ENCODE results near the gene ZNF426.

Gene ZNF426

DNA sequence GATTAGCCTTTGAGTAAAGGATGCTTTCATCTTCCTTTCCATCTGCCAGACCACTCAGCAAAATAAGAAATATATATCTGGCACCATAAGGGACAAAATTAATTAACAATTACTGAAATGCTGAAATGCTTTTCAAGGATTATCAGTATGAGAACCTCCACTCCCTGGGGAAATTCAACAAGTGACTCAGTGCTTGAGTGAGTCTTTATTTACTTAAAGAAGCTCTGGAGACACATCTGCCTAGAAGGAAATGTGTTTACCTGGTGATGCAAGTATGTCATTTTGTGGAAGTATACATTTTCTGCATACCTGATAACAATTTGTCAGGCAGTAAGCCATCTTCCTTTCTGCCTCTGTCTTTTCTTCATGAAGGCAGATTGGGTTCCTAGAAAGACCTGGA lies 63.5 kb downstream of the ZNF426 start:
- Histone ChIP-seq H2AK5ac (ENCODE audit: low read depth, low read length) (no peak overlapping the region), H4K91ac (ENCODE audit: low read depth, low read length, poor library complexity) (no peak overlapping the region), H3K4ac (ENCODE audit: low read length) (no peak overlapping the region), H2BK15ac (ENCODE audit: low read length) (no peak overlapping the region), H2BK12ac (ENCODE audit: low read length) (no peak overlapping the region), H4K8ac (ENCODE audit: low read depth, low read length) (no peak overlapping the region), H3K9ac (ENCODE audit: low read depth, low read length, poor library complexity) (no peak overlapping the region), H3K79me1 (ENCODE audit: low read depth, low read length) (no peaks in the 10 kb centered on the region), H3K9me3 (replicated peaks in 1 of 2; ENCODE audit: control insufficient read depth in 2 of 2, insufficient read depth in 1 of 2, low read depth in 1 of 2, low read length in 2 of 2) (peaks cover 0 to 16% of the 10 kb centered on the region in 2 donors), H3K4me3 (ENCODE audit: low read length in 2 of 2) (no peak overlapping the region), H2BK5ac (ENCODE audit: low read length) (no peak overlapping the region), H3K27ac (replicated peaks; ENCODE audit: low read length) (no peak overlapping the region), H3K18ac (ENCODE audit: low read length) (no peak overlapping the region), H3K4me1 (ENCODE audit: control insufficient read depth in 2 of 2, insufficient read depth in 1 of 2, low read depth in 1 of 2, low read length in 2 of 2) (no peaks in the 10 kb centered on the region), H2BK120ac (ENCODE audit: low read depth, low read length) (no peak overlapping the region), H3K27me3 (ENCODE audit: control insufficient read depth in 3 of 3, insufficient read depth in 3 of 3, low read depth in 1 of 3, low read length in 3 of 3) (no peaks in the 10 kb centered on the region), H2AFZ (ENCODE audit: low read length) (no peak overlapping the region), H3K14ac (ENCODE audit: low read length) (no peak overlapping the region), H3K36me3 (replicated peaks in 1 of 2; ENCODE audit: control insufficient read depth in 2 of 2, insufficient read depth in 2 of 2, low read length in 2 of 2) (no peaks in the 10 kb centered on the region), H3K4me2 (ENCODE audit: insufficient read depth, low read length, poor library complexity, severe bottlenecking) (no peak overlapping the region), H3K23ac (ENCODE audit: low read depth, low read length, poor library complexity) (no peak overlapping the region)
- DNase-seq (ENCODE audit: low spot score): no peak
